ENCODE results near the gene RAB38.

Gene RAB38

DNA sequence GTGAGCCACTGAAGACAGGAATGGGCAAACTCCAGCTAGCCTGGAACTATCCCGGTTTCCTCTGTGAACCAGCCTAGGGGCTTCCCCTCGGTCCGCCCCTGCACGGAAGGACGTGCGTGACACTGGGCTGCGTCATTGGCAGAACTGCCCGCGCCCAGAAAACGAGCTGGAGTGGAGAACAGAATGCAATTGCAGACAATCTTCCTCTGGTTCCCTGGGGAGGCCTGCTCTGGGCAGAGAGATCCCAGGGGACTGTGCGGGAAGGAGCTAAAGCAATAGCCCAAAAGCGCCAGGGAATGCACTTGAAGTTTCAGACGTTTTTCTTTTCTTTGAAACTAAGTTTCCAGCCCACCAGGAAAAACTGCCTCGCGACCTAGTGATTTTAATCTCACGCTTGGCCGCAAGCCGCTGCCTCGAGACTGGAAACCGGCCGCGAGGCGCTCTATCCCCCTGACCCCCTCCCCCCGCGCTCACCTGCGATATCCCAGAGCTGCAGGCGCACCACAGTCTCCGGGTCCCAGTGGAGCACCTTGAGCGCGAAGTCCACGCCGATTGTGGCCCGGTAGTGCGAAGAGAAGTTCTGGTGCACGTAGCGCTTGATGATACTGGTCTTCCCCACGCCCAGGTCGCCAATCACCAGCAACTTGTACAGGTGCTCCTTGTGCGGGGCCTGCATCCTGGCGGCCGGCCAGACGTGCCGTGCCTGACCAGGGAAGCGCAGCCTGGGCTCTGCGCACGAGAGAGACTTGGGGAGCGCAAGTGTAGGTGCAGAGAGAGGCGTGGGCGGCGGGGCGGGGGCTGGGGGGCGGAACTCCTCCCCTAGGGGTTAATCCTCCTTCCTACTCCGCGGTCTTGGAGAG lies at the start of gene RAB38:
RAB38 (minus strand) TSS at position 735 of the 860 bp plus-strand sequence; CDS start at position 676, 59 bp downstream.
- H3K27me3 Mint-ChIP-seq, result peaks cover 8% of the 10 kb centered on the region
- H3K9me3 Mint-ChIP-seq (ENCODE audit: low read depth), result no peaks in the 10 kb centered on the region
- H3K36me3 Mint-ChIP-seq, result no peaks in the 10 kb centered on the region
- H3K4me3 Mint-ChIP-seq, result peak within 1 kb of the TSS; percentile 83
- H3K4me1 Mint-ChIP-seq (ENCODE audit: low read depth), result peaks cover 34% of the 10 kb centered on the region
- H3K27ac Mint-ChIP-seq, result peak within 1 kb of the TSS; percentile 50

DNA sequence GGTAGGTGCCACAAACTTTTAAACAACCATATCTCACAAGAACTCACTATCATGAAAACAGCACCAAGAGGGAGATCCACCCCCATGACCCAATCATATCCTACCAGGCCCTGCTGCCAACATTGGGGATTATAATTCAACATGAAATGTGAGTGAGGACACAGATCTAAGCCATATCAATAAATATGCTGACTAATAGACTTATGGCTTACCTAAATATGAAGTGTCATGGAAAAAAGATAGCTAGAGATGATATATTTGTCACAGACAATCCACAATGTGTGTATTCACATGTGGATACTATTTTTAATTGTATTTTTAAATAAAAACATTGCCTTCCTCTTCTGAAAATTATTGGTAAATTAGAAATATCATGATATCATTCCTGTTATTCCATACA lies 38.2 kb upstream of the RAB38 start:
- Mint-ChIP-seq H3K4me3 (no peak overlapping the region), H3K4me1 (ENCODE audit: low read depth) (no peaks in the 10 kb centered on the region), H3K27me3 (no peaks in the 10 kb centered on the region), H3K27ac (no peak overlapping the region), H3K36me3 (peaks cover 8% of the 10 kb centered on the region), H3K9me3 (ENCODE audit: low read depth) (peaks cover 3% of the 10 kb centered on the region)

DNA sequence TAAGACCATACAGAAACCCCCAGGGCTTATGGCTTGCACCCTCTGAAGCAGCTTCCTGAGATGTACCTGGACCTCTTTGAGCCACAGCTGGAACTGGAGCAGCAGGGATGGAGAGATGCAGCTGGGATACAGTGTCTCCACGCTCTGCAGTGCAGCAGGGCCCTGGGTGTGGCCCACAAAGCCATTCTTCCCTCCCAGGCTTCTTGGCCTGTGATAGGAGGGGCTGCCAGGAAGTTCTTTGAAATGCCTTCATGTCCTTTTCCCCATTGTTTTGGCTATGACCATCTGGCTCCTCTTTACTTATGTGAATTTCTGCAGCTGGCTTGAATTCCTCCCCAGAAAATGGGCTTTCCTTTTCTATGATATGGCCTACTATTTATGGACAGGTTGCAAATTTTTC lies 37.1 kb upstream of the RAB38 start:
- H3K27ac Mint-ChIP-seq, result no peak overlapping the region
- no peak overlapping the region for H3K4me3 Mint-ChIP-seq
- H3K36me3 Mint-ChIP-seq, result peaks cover 8% of the 10 kb centered on the region
- no peaks in the 10 kb centered on the region for H3K4me1 Mint-ChIP-seq (ENCODE audit: low read depth)
- H3K27me3 Mint-ChIP-seq, result no peaks in the 10 kb centered on the region
- peaks cover 3% of the 10 kb centered on the region for H3K9me3 Mint-ChIP-seq (ENCODE audit: low read depth)

DNA sequence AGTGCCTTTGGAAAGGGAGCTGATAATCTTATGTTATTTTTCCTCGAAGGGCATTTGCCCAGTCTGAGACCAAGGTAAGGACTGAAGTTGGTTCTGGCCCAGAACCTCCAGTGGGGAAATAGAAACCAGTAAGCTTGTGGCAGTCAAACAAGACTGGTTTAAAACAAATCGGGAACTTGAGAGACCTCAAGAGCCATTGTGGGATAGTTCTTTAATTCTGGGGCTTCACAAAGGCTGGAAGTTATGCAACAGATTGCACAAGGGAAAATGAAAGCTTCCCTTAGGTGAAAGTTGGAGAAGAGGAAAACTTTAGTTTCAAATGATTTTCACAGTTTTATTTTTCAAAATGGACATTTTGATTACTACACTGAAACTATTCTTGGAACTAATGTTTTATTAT lies 33.5 kb upstream of the RAB38 start:
- Mint-ChIP-seq H3K36me3 (peaks cover 8% of the 10 kb centered on the region), H3K27ac (no peak overlapping the region), H3K27me3 (no peaks in the 10 kb centered on the region), H3K9me3 (ENCODE audit: low read depth) (peaks cover 3% of the 10 kb centered on the region), H3K4me1 (ENCODE audit: low read depth) (no peaks in the 10 kb centered on the region), H3K4me3 (no peak overlapping the region)

DNA sequence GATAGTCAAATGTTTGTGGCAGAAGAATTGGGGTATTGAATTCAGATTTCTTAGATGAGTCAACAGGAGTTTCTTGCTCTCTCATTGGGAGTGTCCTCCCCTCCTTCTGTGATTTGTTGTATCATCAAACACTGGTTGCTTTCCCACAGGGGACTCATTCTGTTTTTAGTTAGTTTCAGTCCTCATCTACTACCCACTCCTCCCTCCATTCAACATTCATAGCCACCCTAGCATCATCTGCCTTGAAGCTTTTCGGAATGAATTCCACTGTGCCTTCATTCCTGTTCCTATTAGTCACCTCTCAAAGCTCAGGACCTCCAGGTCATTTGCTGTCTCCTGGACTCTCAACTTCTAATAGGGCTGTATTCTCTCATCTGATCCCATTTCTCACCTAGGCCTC lies 31.5 kb upstream of the RAB38 start:
- Mint-ChIP-seq H3K9me3 (ENCODE audit: low read depth) (no peaks in the 10 kb centered on the region), H3K4me3 (no peak overlapping the region), H3K27me3 (no peaks in the 10 kb centered on the region), H3K4me1 (ENCODE audit: low read depth) (no peaks in the 10 kb centered on the region), H3K27ac (no peak overlapping the region), H3K36me3 (peaks cover 2% of the 10 kb centered on the region)

DNA sequence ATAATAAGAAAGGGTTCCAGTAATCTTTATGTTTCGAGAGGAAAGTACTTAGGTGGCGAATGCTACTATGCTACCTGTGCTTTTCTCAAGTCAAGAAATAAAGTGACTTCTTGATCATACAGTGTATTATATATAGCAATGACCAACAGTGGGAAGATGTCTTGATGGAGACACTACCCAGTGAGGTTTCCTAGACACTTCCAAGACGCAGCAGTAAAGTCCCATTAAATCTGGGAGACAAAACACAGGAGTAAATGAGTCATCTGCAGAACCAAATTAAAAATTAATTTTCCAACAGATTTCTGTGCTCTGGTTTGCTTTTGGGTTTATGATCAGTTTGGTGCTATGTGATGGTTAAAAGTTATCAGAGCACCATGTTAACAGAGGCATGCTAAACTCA lies 29.1 kb upstream of the RAB38 start:
- peaks cover 2% of the 10 kb centered on the region for H3K27me3 Mint-ChIP-seq
- H3K4me1 Mint-ChIP-seq (ENCODE audit: low read depth), result no peaks in the 10 kb centered on the region
- H3K4me3 Mint-ChIP-seq, result no peak overlapping the region
- no peak overlapping the region for H3K27ac Mint-ChIP-seq
- peaks cover under 1% of the 10 kb centered on the region for H3K36me3 Mint-ChIP-seq
- no peaks in the 10 kb centered on the region for H3K9me3 Mint-ChIP-seq (ENCODE audit: low read depth)

DNA sequence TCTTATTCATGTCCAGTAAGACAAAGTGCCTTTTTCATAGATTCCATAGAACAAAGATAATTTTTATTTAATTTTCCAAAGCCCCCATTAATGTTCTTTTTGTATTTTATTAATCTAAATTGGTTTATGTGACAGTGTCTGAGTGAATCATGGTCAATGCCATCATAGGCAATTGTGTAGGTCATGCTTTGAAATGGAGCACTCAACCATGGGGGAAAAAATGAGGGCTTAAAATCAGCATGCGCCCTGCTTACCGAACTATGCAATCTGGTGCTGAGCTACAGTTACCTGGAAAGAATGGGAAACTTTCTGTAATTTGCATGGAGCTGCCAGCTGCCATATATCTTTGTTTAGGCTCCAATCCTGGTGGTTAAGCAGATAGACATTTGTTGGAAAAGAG lies 28.4 kb upstream of the RAB38 start:
- H3K4me1 Mint-ChIP-seq (ENCODE audit: low read depth), result no peaks in the 10 kb centered on the region
- no peak overlapping the region for H3K27ac Mint-ChIP-seq

DNA sequence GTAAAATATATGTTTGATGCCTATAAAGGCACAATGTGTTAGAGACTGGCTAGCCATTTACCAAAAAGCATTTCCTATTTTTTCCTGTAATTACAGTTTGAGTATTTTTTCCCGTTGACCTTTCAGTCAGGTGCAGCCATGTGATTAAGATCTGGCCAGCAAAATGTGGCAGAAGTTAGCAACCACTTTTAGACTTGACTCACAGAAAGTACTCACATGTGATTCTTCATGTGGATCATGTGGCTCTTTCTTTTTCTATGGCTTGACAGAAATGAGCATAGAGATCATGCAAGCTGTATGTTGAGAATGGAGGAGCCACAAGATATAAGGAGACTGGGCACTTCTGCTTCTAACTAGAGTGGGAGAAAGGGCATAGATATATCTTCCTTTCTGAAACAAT lies 27.3 kb upstream of the RAB38 start:
- H3K27me3 Mint-ChIP-seq, result peaks cover 10% of the 10 kb centered on the region
- no peak overlapping the region for H3K27ac Mint-ChIP-seq
- H3K4me3 Mint-ChIP-seq, result no peak overlapping the region
- peaks cover 8% of the 10 kb centered on the region for H3K9me3 Mint-ChIP-seq (ENCODE audit: low read depth)
- H3K36me3 Mint-ChIP-seq, result peaks cover 11% of the 10 kb centered on the region
- H3K4me1 Mint-ChIP-seq (ENCODE audit: low read depth), result no peaks in the 10 kb centered on the region

More for the DNA sequence above, 28.4 kb upstream of the RAB38 start:
- Mint-ChIP-seq H3K4me3 (no peak overlapping the region), H3K36me3 (peaks cover 5% of the 10 kb centered on the region), H3K27me3 (peaks cover 5% of the 10 kb centered on the region), H3K9me3 (ENCODE audit: low read depth) (peaks cover 2% of the 10 kb centered on the region)

DNA sequence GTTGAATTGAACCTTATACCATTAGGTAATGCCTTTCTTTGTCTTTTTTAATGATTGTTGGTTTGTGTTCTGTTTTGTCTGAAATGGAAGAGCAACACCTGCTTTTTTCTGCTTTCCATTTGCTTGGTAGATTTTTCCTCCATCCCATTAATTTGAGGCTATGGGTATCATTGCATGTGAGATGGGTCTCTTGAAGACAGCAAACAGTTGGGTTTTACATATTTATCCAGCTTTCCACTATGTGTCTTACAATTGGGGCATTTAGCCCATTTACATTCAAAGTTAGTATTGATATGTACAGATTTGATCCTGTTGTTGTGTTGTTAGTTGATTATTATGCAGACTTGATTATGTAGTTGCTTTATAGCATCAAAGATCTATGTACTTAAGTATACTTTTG lies 21.1 kb upstream of the RAB38 start:
- H3K27ac Mint-ChIP-seq, result no peak overlapping the region
- H3K36me3 Mint-ChIP-seq, result peaks cover 26% of the 10 kb centered on the region
- peaks cover 31% of the 10 kb centered on the region for H3K9me3 Mint-ChIP-seq (ENCODE audit: low read depth)
- peaks cover 23% of the 10 kb centered on the region for H3K27me3 Mint-ChIP-seq
- no peaks in the 10 kb centered on the region for H3K4me1 Mint-ChIP-seq (ENCODE audit: low read depth)
- H3K4me3 Mint-ChIP-seq, result no peak overlapping the region

DNA sequence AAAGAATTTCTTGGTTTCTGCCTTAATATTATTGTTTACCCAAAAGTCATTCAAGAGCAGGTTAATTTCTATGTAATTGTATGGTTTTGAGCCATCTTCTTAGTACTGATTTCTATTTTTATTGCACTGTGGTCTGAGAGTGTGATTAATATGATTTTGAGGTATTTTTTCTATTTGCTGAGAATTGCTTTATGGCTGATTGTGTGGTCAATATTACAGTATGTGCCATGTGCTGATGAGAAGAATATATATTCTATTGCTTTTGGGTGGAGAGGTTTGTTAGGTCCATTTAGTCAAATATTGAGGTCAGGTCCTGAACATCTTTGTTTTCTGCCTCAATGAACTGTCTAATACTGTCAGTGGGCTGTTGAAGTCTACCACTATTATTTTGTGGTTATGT lies 20.7 kb upstream of the RAB38 start:
- peaks cover 23% of the 10 kb centered on the region for H3K27me3 Mint-ChIP-seq
- peaks cover 26% of the 10 kb centered on the region for H3K36me3 Mint-ChIP-seq
- H3K27ac Mint-ChIP-seq, result no peak overlapping the region
- H3K4me1 Mint-ChIP-seq (ENCODE audit: low read depth), result no peaks in the 10 kb centered on the region
- no peak overlapping the region for H3K4me3 Mint-ChIP-seq
- H3K9me3 Mint-ChIP-seq (ENCODE audit: low read depth), result peaks cover 31% of the 10 kb centered on the region

DNA sequence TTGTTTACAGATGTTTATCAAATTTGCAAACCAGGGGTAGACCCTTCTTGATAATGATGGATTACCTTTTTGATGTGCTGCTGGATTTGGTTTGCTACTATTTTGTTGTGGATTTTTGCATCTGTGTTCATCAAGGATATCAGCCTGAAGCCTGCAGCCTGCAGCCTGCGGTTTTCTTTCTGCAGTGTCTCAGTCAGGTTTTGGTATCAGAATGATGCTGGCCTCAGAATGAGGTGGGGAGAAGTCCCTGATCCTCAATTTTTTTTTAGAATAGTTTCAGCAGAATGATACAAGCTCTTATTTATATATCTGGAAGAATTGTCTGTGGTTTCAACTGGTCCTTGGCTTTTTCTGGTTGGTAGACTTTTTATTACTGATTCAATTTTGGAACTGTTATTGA lies 19.7 kb upstream of the RAB38 start:
- H3K9me3 Mint-ChIP-seq (ENCODE audit: low read depth), result peaks cover 31% of the 10 kb centered on the region

DNA sequence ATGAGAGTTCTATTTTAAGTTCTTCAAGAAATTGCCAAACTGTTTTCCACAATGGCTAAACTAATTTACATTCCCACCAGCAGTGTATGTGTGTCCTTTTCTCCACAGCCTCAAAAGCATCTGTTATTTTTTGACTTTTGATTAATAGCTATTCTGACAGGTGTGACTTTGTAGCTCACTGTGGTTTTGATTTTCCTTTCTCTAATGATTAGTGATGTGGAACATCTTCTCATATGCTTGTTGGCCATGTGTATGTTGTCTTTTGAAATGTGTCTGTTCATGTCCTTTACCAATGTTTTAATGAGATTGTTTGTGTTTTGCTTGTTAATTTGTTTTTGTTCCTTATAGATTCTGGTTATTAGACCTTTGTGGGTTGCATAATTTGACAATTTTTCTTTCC lies 18.0 kb upstream of the RAB38 start:
- peaks cover 20% of the 10 kb centered on the region for H3K36me3 Mint-ChIP-seq
- H3K27ac Mint-ChIP-seq, result no peak overlapping the region
- H3K9me3 Mint-ChIP-seq (ENCODE audit: low read depth), result peaks cover 28% of the 10 kb centered on the region
- H3K4me3 Mint-ChIP-seq, result no peak overlapping the region
- H3K27me3 Mint-ChIP-seq, result peaks cover 18% of the 10 kb centered on the region
- H3K4me1 Mint-ChIP-seq (ENCODE audit: low read depth), result no peaks in the 10 kb centered on the region

More for the DNA sequence above, 19.7 kb upstream of the RAB38 start:
- Mint-ChIP-seq H3K4me1 (ENCODE audit: low read depth) (no peaks in the 10 kb centered on the region), H3K4me3 (no peak overlapping the region), H3K36me3 (peaks cover 26% of the 10 kb centered on the region), H3K27ac (no peak overlapping the region), H3K27me3 (peaks cover 23% of the 10 kb centered on the region)

DNA sequence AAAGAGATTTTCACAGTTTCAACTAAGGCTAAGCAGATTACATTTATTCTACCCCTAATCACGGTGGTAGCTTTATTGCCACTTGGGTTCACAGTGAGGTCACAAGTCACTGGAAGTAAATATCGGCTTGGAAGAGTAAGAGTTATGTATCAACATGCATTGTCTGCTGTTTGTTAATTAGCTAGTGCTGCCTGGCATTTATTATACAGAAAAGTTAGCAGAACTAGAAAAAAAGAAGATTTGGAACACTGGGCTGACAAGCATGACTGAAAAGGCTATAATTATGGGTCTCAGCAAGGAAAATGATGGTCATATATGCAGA lies 13.7 kb upstream of the RAB38 start:
- Mint-ChIP-seq H3K36me3 (no peaks in the 10 kb centered on the region), H3K4me1 (ENCODE audit: low read depth) (no peaks in the 10 kb centered on the region), H3K27me3 (peaks cover 4% of the 10 kb centered on the region), H3K9me3 (ENCODE audit: low read depth) (no peaks in the 10 kb centered on the region), H3K27ac (no peak overlapping the region), H3K4me3 (no peak overlapping the region)

DNA sequence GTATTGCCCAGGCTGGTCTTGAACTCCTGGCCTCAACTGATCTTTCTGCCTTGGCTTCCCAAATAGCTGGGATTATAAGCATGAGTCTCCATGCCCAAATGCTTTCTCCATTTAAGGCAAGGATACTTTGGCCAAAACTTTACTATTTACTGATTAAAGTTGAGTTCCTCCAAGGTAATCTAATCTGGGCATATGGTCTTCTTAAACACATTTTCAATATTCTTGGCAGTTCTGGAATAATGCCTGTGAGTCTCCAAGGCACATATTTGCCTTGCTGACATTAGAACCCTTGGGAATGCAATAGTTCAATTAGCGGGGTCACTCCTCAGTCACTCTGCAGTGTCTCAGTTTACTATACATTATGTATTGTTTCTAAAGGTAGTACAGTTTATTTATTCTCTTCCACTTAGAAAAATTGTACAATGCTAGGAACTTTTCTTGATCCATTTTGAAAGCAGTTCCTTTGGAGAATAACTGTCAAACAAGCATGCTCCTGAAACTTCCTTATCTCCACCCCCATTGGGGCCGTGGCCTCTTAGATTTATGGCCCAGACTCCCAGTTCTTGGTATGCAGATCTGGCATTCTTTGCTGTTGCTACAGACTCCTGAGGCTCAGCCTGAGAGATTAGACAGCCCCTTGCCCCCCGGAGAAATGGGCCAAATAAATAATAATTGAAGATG lies 13.1 kb upstream of the RAB38 start:
- H3K9me3 Mint-ChIP-seq (ENCODE audit: low read depth), result no peaks in the 10 kb centered on the region
- no peaks in the 10 kb centered on the region for H3K36me3 Mint-ChIP-seq
- H3K27ac Mint-ChIP-seq, result no peak overlapping the region
- H3K27me3 Mint-ChIP-seq, result peaks cover 4% of the 10 kb centered on the region
- H3K4me3 Mint-ChIP-seq, result no peak overlapping the region
- H3K4me1 Mint-ChIP-seq (ENCODE audit: low read depth), result no peaks in the 10 kb centered on the region

DNA sequence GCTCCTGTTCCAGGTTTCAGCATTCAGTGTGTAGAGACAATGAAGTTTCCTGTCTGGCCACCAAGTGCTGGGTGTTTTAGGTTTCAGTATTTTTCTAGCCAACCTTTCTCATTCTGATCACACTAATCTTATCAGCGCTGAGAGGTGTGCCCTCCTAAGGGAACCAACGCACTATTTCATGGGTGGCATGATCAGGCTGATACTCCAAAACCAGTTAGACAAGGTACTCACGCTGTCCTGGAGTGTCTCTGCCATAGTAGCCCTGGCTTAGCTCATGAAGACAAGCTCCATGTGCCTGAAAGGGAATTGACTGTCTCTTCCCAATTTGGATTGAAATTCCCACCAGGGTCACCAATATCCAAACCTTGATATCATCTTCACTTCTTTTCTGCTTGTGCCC lies 8.0 kb upstream of the RAB38 start:
- peaks cover 18% of the 10 kb centered on the region for H3K4me1 Mint-ChIP-seq (ENCODE audit: low read depth)
- no peaks in the 10 kb centered on the region for H3K36me3 Mint-ChIP-seq
- H3K4me3 Mint-ChIP-seq, result no peak overlapping the region
- no peak overlapping the region for H3K27ac Mint-ChIP-seq
- peaks cover 8% of the 10 kb centered on the region for H3K27me3 Mint-ChIP-seq
- no peaks in the 10 kb centered on the region for H3K9me3 Mint-ChIP-seq (ENCODE audit: low read depth)

Data from activated naive CD8-positive, alpha-beta T cell (primary cell).